OCI-LY3 (cell line): ENCODE measurements around the gene LTBP1.

Experiments
- EZH2phosphoT487 ChIP-seq: fragments of 200-600 bp; shearing (Covaris generic); IDR thresholded peaks from 2 replicates; pipeline ENCODE4 v1.6.1; 2018; ENCODE audit warnings: antibody characterized with exemption, mixed run types, low read depth
- TF ChIP-seq, protein P1 (sequence below): fragments of 200-600, 300-600 bp; sonication (generic); IDR thresholded peaks from 2 replicates; pipeline ENCODE4 v1.5.1; 2014; ENCODE audit warnings: antibody characterized with exemption, low read length, low read depth

DNA sequence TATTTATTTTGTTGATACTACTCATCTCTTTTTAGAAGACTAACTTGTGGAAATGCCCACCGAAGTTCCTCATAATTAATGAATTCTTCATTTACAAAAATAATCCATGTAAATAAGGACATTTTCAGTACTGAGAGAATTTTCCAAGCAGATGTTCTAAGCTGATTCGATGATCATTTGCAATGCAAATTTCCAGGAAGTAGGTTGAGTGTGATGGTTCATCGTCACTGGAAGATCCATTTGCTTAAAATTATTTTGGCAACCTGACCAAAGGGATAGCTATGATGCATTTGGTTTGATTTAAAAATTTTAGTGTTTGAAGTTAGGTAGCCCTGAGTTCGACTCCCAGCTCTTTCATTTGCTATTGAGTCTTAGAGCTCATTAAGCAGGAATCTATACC lies 272.4 kb downstream of the LTBP1 start:
- TF ChIP-seq, protein P1, sequence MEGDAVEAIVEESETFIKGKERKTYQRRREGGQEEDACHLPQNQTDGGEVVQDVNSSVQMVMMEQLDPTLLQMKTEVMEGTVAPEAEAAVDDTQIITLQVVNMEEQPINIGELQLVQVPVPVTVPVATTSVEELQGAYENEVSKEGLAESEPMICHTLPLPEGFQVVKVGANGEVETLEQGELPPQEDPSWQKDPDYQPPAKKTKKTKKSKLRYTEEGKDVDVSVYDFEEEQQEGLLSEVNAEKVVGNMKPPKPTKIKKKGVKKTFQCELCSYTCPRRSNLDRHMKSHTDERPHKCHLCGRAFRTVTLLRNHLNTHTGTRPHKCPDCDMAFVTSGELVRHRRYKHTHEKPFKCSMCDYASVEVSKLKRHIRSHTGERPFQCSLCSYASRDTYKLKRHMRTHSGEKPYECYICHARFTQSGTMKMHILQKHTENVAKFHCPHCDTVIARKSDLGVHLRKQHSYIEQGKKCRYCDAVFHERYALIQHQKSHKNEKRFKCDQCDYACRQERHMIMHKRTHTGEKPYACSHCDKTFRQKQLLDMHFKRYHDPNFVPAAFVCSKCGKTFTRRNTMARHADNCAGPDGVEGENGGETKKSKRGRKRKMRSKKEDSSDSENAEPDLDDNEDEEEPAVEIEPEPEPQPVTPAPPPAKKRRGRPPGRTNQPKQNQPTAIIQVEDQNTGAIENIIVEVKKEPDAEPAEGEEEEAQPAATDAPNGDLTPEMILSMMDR, result no peak
- no peak for TF ChIP-seq EZH2phosphoT487
